ENCODE results near the gene EIPR1. TPM values are rescaled to one million over a fixed set of nuclear protein-coding genes. Genes with fewer than 3 reads are reported as not detected.

Gene EIPR1
- total RNA-seq, 1 experiment from 2014 or later = 27.8 TPM

GRCh38 chr2:3270095-3270478, 107.5 kb downstream of the EIPR1 start:
- no peak overlapping the region for H3K18ac ChIP-seq (ENCODE audit: insufficient read length, low read depth, low read length)
- no peak overlapping the region for H2BK120ac ChIP-seq (ENCODE audit: low read depth, low read length, poor library complexity, severe bottlenecking)
- H3K4me1 ChIP-seq (ENCODE audit: insufficient read depth, low read length) = no peaks in the 10 kb centered on the region; the same call in 1 of the 2 replicates
- no peaks in the 10 kb centered on the region for H3K27me3 ChIP-seq (ENCODE audit: insufficient read depth, low read length)
- no peak overlapping the region for H2AFZ ChIP-seq (ENCODE audit: low read length)
- Mint-ChIP-seq H3K27me3 (ENCODE audit: low read depth) (no peaks in the 10 kb centered on the region), H3K4me3 (no peak overlapping the region), H3K9me3 (peaks cover 4 to 9% of the 10 kb centered on the region in 2 experiments; a peak in 4 of 5 replicates), H3K27ac (no peak overlapping the region), H3K36me3 (ENCODE audit: insufficient read depth in 1 of 3, low read depth in 3 of 3) (peaks cover 3 to 20% (median 13%) of the 10 kb centered on the region in 3 experiments; a peak in 5 of 7 replicates), H3K4me1 (peaks cover 21 to 22% of the 10 kb centered on the region in 2 experiments)
- H4K91ac ChIP-seq (ENCODE audit: insufficient read length, low read depth, low read length) = no peak overlapping the region
- no peaks in the 10 kb centered on the region for H3K9me3 ChIP-seq (ENCODE audit: control insufficient read depth, low read depth, low read length)
- no peaks in the 10 kb centered on the region for H4K20me1 ChIP-seq (ENCODE audit: control insufficient read depth, insufficient read depth, insufficient read length)
- no peak overlapping the region for H3K23ac ChIP-seq (ENCODE audit: insufficient read length, low read depth, low read length)
- no peak overlapping the region for H3K27ac ChIP-seq (ENCODE audit: insufficient read length, low read depth, low read length)
- no peak overlapping the region for H2BK20ac ChIP-seq (ENCODE audit: low read depth, low read length, poor library complexity, severe bottlenecking)
- H3K79me1 ChIP-seq (ENCODE audit: insufficient read depth, low read depth, low read length, poor library complexity, severe bottlenecking) = peaks cover 9% of the 10 kb centered on the region
- no peak overlapping the region for H3K14ac ChIP-seq (ENCODE audit: insufficient read depth, low read length)
- no peak overlapping the region for H3K4me2 ChIP-seq (ENCODE audit: insufficient read depth, insufficient read length, low read length)
- no peaks in the 10 kb centered on the region for H3K79me2 ChIP-seq (ENCODE audit: insufficient read depth, low read length)
- H3K23me2 ChIP-seq (ENCODE audit: insufficient read length, low read depth, low read length, poor library complexity, severe bottlenecking) = no peaks in the 10 kb centered on the region
- H3K4ac ChIP-seq (ENCODE audit: low read depth, low read length) = no peak overlapping the region
- no CpG with 5 or more reads among the region's 8 CpGs for WGBS (ENCODE audit: extremely low coverage, insufficient read length, low lambda C conversion rate)
- no peak for DNase-seq
- H2BK12ac ChIP-seq (ENCODE audit: insufficient read length, low read depth, low read length) = no peak overlapping the region
- H3K56ac ChIP-seq (ENCODE audit: insufficient read length, low read depth, low read length) = no peak overlapping the region
- H4K5ac ChIP-seq (ENCODE audit: insufficient read length, low read depth, low read length) = no peak overlapping the region
- TF ChIP-seq, protein P1, sequence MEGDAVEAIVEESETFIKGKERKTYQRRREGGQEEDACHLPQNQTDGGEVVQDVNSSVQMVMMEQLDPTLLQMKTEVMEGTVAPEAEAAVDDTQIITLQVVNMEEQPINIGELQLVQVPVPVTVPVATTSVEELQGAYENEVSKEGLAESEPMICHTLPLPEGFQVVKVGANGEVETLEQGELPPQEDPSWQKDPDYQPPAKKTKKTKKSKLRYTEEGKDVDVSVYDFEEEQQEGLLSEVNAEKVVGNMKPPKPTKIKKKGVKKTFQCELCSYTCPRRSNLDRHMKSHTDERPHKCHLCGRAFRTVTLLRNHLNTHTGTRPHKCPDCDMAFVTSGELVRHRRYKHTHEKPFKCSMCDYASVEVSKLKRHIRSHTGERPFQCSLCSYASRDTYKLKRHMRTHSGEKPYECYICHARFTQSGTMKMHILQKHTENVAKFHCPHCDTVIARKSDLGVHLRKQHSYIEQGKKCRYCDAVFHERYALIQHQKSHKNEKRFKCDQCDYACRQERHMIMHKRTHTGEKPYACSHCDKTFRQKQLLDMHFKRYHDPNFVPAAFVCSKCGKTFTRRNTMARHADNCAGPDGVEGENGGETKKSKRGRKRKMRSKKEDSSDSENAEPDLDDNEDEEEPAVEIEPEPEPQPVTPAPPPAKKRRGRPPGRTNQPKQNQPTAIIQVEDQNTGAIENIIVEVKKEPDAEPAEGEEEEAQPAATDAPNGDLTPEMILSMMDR (conservative IDR thresholded peaks at IDR 0.05) = no peak
- no peak overlapping the region for H2BK5ac ChIP-seq (ENCODE audit: insufficient read length, low read length)
- no peak overlapping the region for H3T11ph ChIP-seq (ENCODE audit: low read length)
- no peak overlapping the region for H3K9ac ChIP-seq (ENCODE audit: extremely low read depth, insufficient read length, low read length)
- H2AK5ac ChIP-seq (ENCODE audit: insufficient read length, low read length) = no peak overlapping the region
- no peak overlapping the region for H4K8ac ChIP-seq (replicated peaks; ENCODE audit: insufficient read length, low read depth, low read length)
- no peak overlapping the region for H2BK15ac ChIP-seq (ENCODE audit: low read depth, low read length)
